Activated CD4-positive, alpha-beta T cell treated with anti-CD3 and anti-CD28 coated beads, Interleukin-2, Interleukin-4, amounts not matched to agents 100 ng/mL and 50 ng/mL, durations not matched to agents 16 hours and 8 hours (primary cell): ENCODE measurements around the gene KRT34.
"Not testable (repeated sequence)": the region's sequence is repeated elsewhere in the genome, so short reads cannot be mapped to it uniquely, and the experiment has no call there.

Source experiments
- DNase-seq: peaks from one replicate; pipeline ENCODE4 v3.0.0-alpha.2; 2020; ENCODE audit warnings: low spot score

The KRT34 gene

DNA sequence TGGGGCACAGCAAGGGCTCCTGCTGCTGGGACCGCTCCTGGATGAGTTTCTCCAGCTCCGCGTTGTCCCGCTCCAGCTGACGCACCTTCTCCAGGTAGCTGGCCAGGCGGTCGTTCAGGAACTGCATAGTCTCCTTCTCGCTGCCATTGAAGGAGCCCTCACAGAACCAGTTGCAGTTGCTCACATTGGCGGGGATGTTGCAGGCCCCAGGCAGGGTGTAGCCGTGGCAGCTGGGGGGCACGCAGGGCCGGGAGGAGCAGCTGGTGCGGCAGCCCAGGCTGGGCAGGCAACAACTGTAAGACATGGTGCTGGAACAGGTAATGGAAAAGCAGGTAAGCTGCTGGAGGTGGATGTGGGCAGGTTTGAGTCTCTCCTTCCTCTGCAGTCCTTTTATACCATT, at the start of gene KRT34:
Gene KRT34 (minus strand): TSS at position 364 of the 400 bp plus-strand sequence. CDS start 60 bp downstream, at position 304.
- not testable (repeated sequence) for DNase-seq

GRCh38 chr17:41430376-41430775, 48.3 kb upstream of the KRT34 start:
- DNase-seq = not testable (repeated sequence)

GRCh38 chr17:41429667-41430066, 47.6 kb upstream of the KRT34 start:
- no peak for DNase-seq

GRCh38 chr17:41428591-41429291, 46.6 kb upstream of the KRT34 start:
- DNase-seq = no peak

DNA sequence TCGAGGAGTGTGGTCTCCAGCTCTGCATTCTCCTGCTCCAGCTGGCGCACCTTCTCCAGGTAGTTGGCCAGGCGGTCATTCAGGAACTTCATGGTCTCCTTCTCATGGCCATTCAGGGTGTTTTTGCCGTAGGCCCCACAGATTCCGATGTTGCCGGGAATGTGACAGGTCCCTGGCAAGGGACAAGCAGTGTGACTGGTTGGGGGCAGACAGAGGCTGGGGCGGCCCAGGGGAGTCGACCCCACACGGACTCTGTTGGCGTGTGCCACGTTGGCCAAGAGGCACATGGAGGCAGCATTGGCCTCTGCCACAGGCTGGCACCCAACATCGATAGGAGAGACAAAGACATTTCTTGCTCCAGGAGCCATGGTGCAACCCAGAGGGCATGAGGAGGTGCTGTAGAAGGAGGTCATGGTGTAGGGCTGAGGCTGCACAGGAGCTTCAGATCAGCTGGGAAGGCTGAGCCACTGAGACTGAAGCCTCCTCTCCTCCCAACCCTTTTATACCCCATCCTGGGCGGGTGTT, 42.1 kb upstream of the KRT34 start, which contains the start of gene KRT37:
Gene KRT37 (minus strand): TSS at position 475 of the 525 bp plus-strand sequence. CDS start 62 bp downstream, at position 413.
- no peak for DNase-seq

GRCh38 chr17:41422586-41422985, 40.5 kb upstream of the KRT34 start:
- DNase-seq = not testable (repeated sequence)

GRCh38 chr17:41421617-41422016, 39.5 kb upstream of the KRT34 start:
- DNase-seq = no peak

- no peak for DNase-seq
Measured at GRCh38 chr17:41421116-41421515, 39.0 kb upstream of the KRT34 start.

DNA sequence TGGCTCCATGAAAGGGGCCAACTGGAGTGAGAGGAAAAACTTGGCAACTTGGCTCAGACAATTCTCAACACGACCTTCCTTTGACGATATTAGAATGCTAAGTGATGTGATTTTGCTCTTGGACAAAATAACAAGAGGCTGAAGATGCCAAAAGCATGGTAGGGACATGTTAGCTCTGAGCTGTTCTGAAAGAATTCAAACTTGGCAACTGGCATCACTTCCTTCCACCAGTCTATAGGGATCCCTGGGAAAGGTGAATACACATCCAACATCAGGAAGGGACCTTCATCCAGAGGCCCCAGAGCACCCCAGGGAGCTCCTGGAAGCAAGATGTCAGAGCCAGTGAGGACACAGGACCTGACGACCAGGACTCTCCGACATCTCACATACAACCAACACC, 38.0 kb upstream of the KRT34 start:
- DNase-seq = no peak

- no peak for DNase-seq
Measured at GRCh38 chr17:41419716-41420115, 37.6 kb upstream of the KRT34 start.

GRCh38 chr17:41418116-41418860, 36.2 kb upstream of the KRT34 start:
- no peak for DNase-seq

- no peak for DNase-seq
Measured at GRCh38 chr17:41417576-41418015, 35.5 kb upstream of the KRT34 start.

DNA sequence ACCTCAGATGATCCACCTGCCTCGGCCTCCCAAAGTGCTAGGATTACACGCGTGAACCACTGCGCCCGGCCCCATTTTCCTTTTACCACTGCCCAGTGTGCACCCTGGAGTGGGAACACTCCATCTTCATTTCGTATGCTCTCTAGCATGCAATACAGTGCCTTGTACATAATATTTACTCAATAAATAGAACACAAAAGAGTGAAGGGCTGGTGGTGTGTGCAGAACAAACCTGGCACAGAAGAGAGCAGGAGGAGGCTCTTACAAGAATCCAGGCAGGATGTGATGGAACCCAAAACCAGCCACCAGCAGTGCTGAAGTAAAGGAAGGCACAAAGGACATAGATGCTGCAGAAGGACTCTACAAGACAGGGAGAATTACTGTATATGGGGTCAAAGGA, 35.0 kb upstream of the KRT34 start:
- DNase-seq = no peak

DNA sequence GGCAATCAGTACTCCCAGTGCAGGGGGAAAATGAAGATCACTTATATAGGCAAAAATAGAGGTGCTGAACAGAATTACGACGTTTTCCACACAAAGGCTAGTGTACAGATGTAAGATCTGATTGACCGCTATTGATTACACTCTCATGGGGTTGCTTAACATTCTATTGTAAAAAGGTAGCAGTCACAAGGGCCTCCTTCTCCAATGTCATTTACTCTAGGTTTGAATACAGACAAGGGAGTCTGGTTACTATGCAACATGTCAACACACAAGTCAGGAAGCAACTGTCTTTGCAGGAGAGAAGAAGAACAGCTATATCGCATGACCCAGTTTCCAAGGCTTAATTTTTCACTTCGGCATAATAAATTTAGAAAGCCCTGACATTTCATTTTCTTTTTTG, 34.4 kb upstream of the KRT34 start:
- DNase-seq = no peak

- DNase-seq = no peak
Measured at GRCh38 chr17:41415833-41416335, 33.8 kb upstream of the KRT34 start.

DNA sequence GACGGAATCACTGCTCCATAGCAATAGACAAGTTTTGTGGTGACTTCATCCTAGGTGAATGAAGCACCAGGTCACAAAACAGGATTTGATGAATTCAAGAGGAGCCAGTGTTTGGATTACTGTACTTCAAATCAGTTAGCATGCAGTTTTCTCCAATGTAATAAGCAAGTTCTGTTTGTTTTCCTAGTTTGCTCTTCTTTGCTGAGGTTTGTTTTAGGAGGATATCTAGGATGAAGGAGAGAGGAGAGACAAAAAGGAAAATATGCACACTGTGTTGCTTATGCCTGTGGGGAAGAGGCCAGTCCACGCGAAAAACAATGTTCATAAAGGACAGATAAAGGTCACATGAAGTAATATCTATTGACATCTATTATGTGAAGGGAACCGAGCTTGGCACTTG, 33.3 kb upstream of the KRT34 start:
- no peak for DNase-seq

DNA sequence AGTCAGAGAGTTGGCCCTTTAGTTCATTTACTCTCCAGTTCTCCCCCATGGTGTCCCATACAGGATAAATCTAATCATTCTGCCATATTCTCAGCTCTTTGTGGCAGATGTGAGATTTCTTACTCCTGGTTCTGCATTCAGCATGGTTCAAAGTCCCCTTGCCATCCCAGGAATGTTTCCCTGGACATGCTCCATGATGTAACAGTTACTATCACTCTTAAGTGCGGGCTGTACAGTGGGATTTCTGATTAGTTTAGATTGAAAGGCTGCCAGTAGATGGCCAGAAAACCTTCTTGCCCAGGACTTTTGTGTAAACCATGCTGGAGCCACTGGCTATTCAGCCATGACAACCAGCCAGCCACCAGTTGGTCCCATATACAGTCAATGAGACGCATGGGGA, 31.9 kb upstream of the KRT34 start:
- no peak for DNase-seq

DNA sequence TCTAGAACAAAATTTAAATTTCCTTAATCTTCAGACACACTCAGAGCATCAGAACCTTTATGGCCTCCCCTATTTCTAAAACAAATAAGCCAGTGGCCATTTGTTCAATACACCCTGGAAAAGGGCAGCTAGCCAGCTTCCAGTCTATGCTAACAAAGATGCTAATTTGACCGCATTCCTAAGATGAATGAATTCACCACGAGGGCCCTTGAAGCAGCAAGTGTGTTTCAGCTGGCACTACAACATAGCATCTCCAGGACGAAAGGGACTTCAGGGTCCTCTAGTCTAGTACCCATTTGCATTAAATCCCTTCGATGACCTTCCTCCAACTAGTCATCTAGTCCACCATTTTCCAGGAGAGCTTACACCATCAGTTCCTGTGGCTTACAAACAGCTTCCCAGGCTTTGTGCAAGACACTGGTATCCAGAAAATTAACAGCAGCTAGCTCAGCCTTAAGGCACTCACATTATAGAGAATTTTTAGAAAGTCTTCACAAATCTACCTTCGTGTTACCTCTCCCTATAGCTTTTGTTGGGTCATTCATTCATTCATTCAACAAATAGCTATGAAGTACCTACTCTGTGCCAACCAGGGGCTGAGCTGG, 31.3 kb upstream of the KRT34 start:
- no peak for DNase-seq

GRCh38 chr17:41411072-41411840, 29.1 kb upstream of the KRT34 start:
- DNase-seq = no peak

GRCh38 chr17:41407226-41407625, 25.1 kb upstream of the KRT34 start:
- DNase-seq = no peak

- no peak for DNase-seq
Measured at GRCh38 chr17:41406205-41406604, 24.1 kb upstream of the KRT34 start.
